Measurements from ENCODE around the gene OR6N1. TPM values are rescaled to one million over a fixed set of nuclear protein-coding genes. Genes with fewer than 3 reads are reported as not detected.

The OR6N1 gene
- total RNA-seq, 1 experiment from 2014 or later, result not detected

DNA sequence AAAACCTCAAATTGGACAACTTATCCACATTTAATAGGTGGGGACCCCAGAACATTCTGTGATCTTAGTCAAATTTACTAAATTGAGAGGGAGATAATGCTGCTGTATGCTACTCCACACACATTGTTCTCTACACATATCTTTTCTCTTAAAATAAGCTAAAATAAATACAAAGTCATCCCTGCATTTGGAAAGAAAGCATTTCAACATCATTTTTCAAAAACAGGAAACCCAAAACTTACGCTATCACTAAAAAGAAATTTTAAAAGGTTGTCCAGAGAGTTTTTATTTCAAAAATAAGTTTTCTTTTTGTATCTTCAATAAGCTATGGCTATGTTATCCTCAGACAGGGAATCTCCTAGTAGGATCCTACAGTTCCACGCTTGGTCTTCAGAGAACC, 28.5 kb upstream of the OR6N1 start (continued):
- TF ChIP-seq FOSL1 (IDR thresholded peaks at IDR 0.05; ENCODE audit: low read depth) (no peak), YY1 (IDR thresholded peaks at IDR 0.05; ENCODE audit: extremely low read depth, insufficient replicate concordance, low read depth, low read length) (no peak), ZNF274 (IDR thresholded peaks at IDR 0.05; ENCODE audit: low read depth, low read length) (no peak), CBX3 (IDR thresholded peaks at IDR 0.05; ENCODE audit: low read depth) (no peak), SIN3A (IDR thresholded peaks at IDR 0.05; ENCODE audit: low read depth) (no peak), SRF (IDR thresholded peaks at IDR 0.05; ENCODE audit: low read depth) (no peak)

DNA sequence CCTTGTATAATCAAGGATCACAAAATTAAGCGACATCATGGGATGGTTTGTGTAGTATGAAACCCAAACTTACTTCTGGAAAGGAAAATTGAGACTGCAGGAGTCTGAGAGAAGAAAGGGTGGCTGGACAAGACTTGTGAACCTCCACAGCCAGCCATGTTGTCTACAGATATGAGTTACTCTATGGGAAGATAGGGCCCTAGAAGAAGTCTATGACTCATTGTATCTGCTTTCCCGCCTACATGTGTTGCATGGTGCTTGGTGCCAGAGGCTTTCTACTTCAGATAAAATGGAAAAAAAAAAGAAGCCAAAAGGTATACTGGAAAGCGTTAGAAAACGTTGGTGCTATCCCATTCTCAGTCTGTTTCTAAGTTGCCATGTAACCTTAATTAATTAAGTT, 27.7 kb upstream of the OR6N1 start:
- H3K79me2 ChIP-seq (ENCODE audit: insufficient read depth, low read length), result no peaks in the 10 kb centered on the region
- no peak overlapping the region for H3K4me3 ChIP-seq (replicated peaks in 1 of 2; ENCODE audit: low read depth in 1 of 2, low read length in 2 of 2)
- H2AFZ ChIP-seq (ENCODE audit: low read depth, low read length, poor library complexity, severe bottlenecking), result no peak overlapping the region
- H4K20me1 ChIP-seq (ENCODE audit: insufficient read depth), result no peaks in the 10 kb centered on the region
- no peaks in the 10 kb centered on the region for H3K36me3 ChIP-seq (ENCODE audit: control insufficient read depth in 1 of 2, insufficient read depth in 2 of 2, low read length in 2 of 2)
- no peaks in the 10 kb centered on the region for H3K27me3 ChIP-seq (ENCODE audit: insufficient read depth, low read length)
- TF ChIP-seq SRF (IDR thresholded peaks at IDR 0.05; ENCODE audit: low read depth) (no peak), JUND (IDR thresholded peaks at IDR 0.05) (no peak), FOSL1 (IDR thresholded peaks at IDR 0.05; ENCODE audit: low read depth) (no peak), ELF1 (IDR thresholded peaks at IDR 0.05; ENCODE audit: borderline replicate concordance, low read depth) (no peak), ZNF274 (IDR thresholded peaks at IDR 0.05; ENCODE audit: low read depth, low read length) (no peak)
- no peak overlapping the region for H3K27ac ChIP-seq (ENCODE audit: low read depth, low read length)
- ChIA-PET POLR2A (no interaction called here), RAD21 (ENCODE audit: low non-redundant PET in 1 of 2, low total read pairs in 2 of 2, uncharacterized antibody in 2 of 2, unreplicated experiment in 2 of 2) (no interaction called here), CTCF (no interaction called here)
- H3K9ac ChIP-seq (ENCODE audit: low read length), result no peak overlapping the region
- H3K9me2 ChIP-seq (ENCODE audit: insufficient read depth), result no peaks in the 10 kb centered on the region
- intact Hi-C loops (cut with micrococcal nuclease), result no loop called here
- ATAC-seq (no peak), DNase-seq (ENCODE audit: low read depth, low spot score) (no peak)
- H3K9me3 ChIP-seq (ENCODE audit: control insufficient read depth in 1 of 2, insufficient read depth in 1 of 2, low read depth in 1 of 2, low read length in 2 of 2), result no peaks in the 10 kb centered on the region; a peak in 1 of 4 replicates
- BruUV-seq (replicated peaks), result no TSS peak
- H3K4me1 ChIP-seq (ENCODE audit: control insufficient read depth in 1 of 2, insufficient read depth in 2 of 2, low read length in 2 of 2), result no peaks in the 10 kb centered on the region
- no peak overlapping the region for H3K4me2 ChIP-seq (ENCODE audit: low read length)

DNA sequence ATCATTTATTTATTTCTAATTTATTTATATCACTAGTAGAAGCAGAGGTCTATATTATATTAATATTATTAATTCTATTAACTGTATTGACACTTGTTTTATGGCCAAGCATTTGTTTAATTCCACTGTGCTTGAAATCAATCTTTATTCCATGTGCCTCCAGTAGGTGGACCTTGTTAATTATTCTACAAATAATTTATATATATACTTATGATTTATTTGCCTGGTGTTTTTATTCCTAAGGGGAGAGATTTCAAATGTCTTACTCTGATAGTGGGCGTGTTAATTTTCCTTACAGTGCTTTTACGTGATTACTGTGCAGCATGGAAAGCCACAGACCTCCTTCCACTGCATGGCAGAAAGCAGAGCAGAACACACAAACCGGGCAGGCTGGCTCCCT, 26.5 kb upstream of the OR6N1 start:
- Histone ChIP-seq H3K27me3 (ENCODE audit: insufficient read depth, low read length) (no peaks in the 10 kb centered on the region), H3K4me2 (ENCODE audit: low read length) (no peak overlapping the region), H2AFZ (ENCODE audit: low read depth, low read length, poor library complexity, severe bottlenecking) (no peak overlapping the region), H3K4me1 (ENCODE audit: control insufficient read depth in 1 of 2, insufficient read depth in 2 of 2, low read length in 2 of 2) (no peaks in the 10 kb centered on the region), H3K36me3 (ENCODE audit: control insufficient read depth in 1 of 2, insufficient read depth in 2 of 2, low read length in 2 of 2) (no peaks in the 10 kb centered on the region), H3K9me2 (ENCODE audit: insufficient read depth) (no peaks in the 10 kb centered on the region), H3K27ac (ENCODE audit: low read depth, low read length) (no peak overlapping the region), H3K9ac (ENCODE audit: low read length) (no peak overlapping the region), H3K79me2 (ENCODE audit: insufficient read depth, low read length) (no peaks in the 10 kb centered on the region), H3K4me3 (replicated peaks in 1 of 2; ENCODE audit: low read depth in 1 of 2, low read length in 2 of 2) (no peak overlapping the region), H4K20me1 (ENCODE audit: insufficient read depth) (no peaks in the 10 kb centered on the region), H3K9me3 (ENCODE audit: control insufficient read depth in 1 of 2, insufficient read depth in 1 of 2, low read depth in 1 of 2, low read length in 2 of 2) (peaks cover 0 to 5% of the 10 kb centered on the region in 2 experiments; a peak in 1 of 4 replicates)
- CTCF ChIA-PET, result no interaction called here
- RAD21 ChIA-PET (ENCODE audit: low non-redundant PET in 1 of 2, low total read pairs in 2 of 2, uncharacterized antibody in 2 of 2, unreplicated experiment in 2 of 2), result no interaction called here
- POLR2A ChIA-PET, result no interaction called here
- no peak for ATAC-seq
- intact Hi-C loops (cut with micrococcal nuclease), result no loop called here
- no peak for DNase-seq (ENCODE audit: low read depth, low spot score)
- BruUV-seq (replicated peaks), result no TSS peak
- TF ChIP-seq JUND (IDR thresholded peaks at IDR 0.05) (no peak), CBX3 (IDR thresholded peaks at IDR 0.05; ENCODE audit: low read depth) (no peak), RAD21 (IDR thresholded peaks at IDR 0.05; ENCODE audit: low read depth) (no peak), EZH2 (IDR thresholded peaks at IDR 0.05) (no peak), FOSL1 (IDR thresholded peaks at IDR 0.05; ENCODE audit: low read depth) (no peak), SRF (IDR thresholded peaks at IDR 0.05; ENCODE audit: low read depth) (no peak), SIN3A (IDR thresholded peaks at IDR 0.05; ENCODE audit: low read depth) (no peak)
- TF ChIP-seq, protein P1, sequence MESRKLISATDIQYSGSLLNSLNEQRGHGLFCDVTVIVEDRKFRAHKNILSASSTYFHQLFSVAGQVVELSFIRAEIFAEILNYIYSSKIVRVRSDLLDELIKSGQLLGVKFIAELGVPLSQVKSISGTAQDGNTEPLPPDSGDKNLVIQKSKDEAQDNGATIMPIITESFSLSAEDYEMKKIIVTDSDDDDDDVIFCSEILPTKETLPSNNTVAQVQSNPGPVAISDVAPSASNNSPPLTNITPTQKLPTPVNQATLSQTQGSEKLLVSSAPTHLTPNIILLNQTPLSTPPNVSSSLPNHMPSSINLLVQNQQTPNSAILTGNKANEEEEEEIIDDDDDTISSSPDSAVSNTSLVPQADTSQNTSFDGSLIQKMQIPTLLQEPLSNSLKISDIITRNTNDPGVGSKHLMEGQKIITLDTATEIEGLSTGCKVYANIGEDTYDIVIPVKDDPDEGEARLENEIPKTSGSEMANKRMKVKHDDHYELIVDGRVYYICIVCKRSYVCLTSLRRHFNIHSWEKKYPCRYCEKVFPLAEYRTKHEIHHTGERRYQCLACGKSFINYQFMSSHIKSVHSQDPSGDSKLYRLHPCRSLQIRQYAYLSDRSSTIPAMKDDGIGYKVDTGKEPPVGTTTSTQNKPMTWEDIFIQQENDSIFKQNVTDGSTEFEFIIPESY (IDR thresholded peaks at IDR 0.05; ENCODE audit: extremely low read depth, insufficient replicate concordance, low read length), result no peak
- TF ChIP-seq, protein P2, sequence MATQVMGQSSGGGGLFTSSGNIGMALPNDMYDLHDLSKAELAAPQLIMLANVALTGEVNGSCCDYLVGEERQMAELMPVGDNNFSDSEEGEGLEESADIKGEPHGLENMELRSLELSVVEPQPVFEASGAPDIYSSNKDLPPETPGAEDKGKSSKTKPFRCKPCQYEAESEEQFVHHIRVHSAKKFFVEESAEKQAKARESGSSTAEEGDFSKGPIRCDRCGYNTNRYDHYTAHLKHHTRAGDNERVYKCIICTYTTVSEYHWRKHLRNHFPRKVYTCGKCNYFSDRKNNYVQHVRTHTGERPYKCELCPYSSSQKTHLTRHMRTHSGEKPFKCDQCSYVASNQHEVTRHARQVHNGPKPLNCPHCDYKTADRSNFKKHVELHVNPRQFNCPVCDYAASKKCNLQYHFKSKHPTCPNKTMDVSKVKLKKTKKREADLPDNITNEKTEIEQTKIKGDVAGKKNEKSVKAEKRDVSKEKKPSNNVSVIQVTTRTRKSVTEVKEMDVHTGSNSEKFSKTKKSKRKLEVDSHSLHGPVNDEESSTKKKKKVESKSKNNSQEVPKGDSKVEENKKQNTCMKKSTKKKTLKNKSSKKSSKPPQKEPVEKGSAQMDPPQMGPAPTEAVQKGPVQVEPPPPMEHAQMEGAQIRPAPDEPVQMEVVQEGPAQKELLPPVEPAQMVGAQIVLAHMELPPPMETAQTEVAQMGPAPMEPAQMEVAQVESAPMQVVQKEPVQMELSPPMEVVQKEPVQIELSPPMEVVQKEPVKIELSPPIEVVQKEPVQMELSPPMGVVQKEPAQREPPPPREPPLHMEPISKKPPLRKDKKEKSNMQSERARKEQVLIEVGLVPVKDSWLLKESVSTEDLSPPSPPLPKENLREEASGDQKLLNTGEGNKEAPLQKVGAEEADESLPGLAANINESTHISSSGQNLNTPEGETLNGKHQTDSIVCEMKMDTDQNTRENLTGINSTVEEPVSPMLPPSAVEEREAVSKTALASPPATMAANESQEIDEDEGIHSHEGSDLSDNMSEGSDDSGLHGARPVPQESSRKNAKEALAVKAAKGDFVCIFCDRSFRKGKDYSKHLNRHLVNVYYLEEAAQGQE (IDR thresholded peaks at IDR 0.05; ENCODE audit: low read depth), result no peak
- TF ChIP-seq, protein P3, sequence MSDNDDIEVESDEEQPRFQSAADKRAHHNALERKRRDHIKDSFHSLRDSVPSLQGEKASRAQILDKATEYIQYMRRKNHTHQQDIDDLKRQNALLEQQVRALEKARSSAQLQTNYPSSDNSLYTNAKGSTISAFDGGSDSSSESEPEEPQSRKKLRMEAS (IDR thresholded peaks at IDR 0.05), result no peak
